Glutamatergic neuron (in vitro differentiated cells): ENCODE results near the gene NOS1AP. TPM values are rescaled to one million over a fixed set of nuclear protein-coding genes. Genes with fewer than 3 reads are reported as not detected.

Experiments
- DNase-seq: peaks from one replicate; pipeline ENCODE4 v3.0.0; 2022
- H3K27ac Mint-ChIP-seq: one replicate; pipeline ENCODE4 v1.8.0; 2020; ENCODE audit warnings: mild to moderate bottlenecking, mixed read lengths, inconsistent platforms; ENCODE audit not compliant: unreplicated experiment
- H3K27me3 Mint-ChIP-seq: one replicate; pipeline ENCODE4 v1.8.0; 2020; ENCODE audit warnings: mild to moderate bottlenecking, moderate library complexity, mixed read lengths, inconsistent platforms; ENCODE audit not compliant: unreplicated experiment
- H3K36me3 Mint-ChIP-seq: one replicate; pipeline ENCODE4 v1.8.0; 2020; ENCODE audit warnings: mild to moderate bottlenecking, mixed read lengths, inconsistent platforms; ENCODE audit not compliant: unreplicated experiment
- H3K4me1 Mint-ChIP-seq: one replicate; pipeline ENCODE4 v1.8.0; 2020; ENCODE audit warnings: mild to moderate bottlenecking, low read depth, mixed read lengths, inconsistent platforms; ENCODE audit not compliant: unreplicated experiment
- H3K4me3 Mint-ChIP-seq: one replicate; pipeline ENCODE4 v1.8.0; 2020; ENCODE audit warnings: mild to moderate bottlenecking, mixed read lengths, inconsistent platforms; ENCODE audit not compliant: unreplicated experiment
- H3K9me3 Mint-ChIP-seq: one replicate; pipeline ENCODE4 v1.8.0; 2020; ENCODE audit warnings: mild to moderate bottlenecking, moderate library complexity, mixed read lengths, inconsistent platforms; ENCODE audit not compliant: unreplicated experiment
- CTCF ChIP-seq: fragments of 200-600 bp; sonication (generic); IDR thresholded peaks from one replicate; pipeline ENCODE4 v1.5.0; 2021; ENCODE audit not compliant: partially characterized antibody, unreplicated experiment
- total RNA-seq: library from RNA; stranded (reverse); fragmentation: NEBNext Ultra II Directional; extraction: Animal tissue kit (Norgen Biotek cat#: 25700); gene quantifications from one replicate; pipeline ENCODE4 v1.2.1, GENCODE V29; 2021; ENCODE audit not compliant: unreplicated experiment

NOS1AP gene
- total RNA-seq, 1 donor from 2014 or later = 12.7 TPM

GRCh38 chr1:162275622-162276175 lies 206.2 kb downstream of the NOS1AP start:
- Mint-ChIP-seq H3K9me3 (no peaks in the 10 kb centered on the region), H3K4me3 (no peak overlapping the region), H3K4me1 (peaks cover 4% of the 10 kb centered on the region), H3K36me3 (no peaks in the 10 kb centered on the region), H3K27me3 (no peaks in the 10 kb centered on the region), H3K27ac (no peak overlapping the region)
- DNase-seq = no peak
- TF ChIP-seq CTCF = no peak

GRCh38 chr1:162276493-162276892 lies 207.0 kb downstream of the NOS1AP start:
- Mint-ChIP-seq H3K36me3 (no peaks in the 10 kb centered on the region), H3K4me3 (no peak overlapping the region), H3K27ac (no peak overlapping the region), H3K4me1 (peaks cover 4% of the 10 kb centered on the region), H3K27me3 (no peaks in the 10 kb centered on the region), H3K9me3 (no peaks in the 10 kb centered on the region)
- peak; percentile 19 for TF ChIP-seq CTCF
- DNase-seq = no peak

GRCh38 chr1:162279136-162279498 lies 209.6 kb downstream of the NOS1AP start:
- H3K27ac Mint-ChIP-seq = peak overlapping the region; percentile 13
- H3K4me1 Mint-ChIP-seq = peaks cover 4% of the 10 kb centered on the region
- H3K27me3 Mint-ChIP-seq = no peaks in the 10 kb centered on the region
- TF ChIP-seq CTCF = no peak
- no peak overlapping the region for H3K4me3 Mint-ChIP-seq
- H3K9me3 Mint-ChIP-seq = no peaks in the 10 kb centered on the region
- no peaks in the 10 kb centered on the region for H3K36me3 Mint-ChIP-seq
- DNase-seq = no peak

GRCh38 chr1:162281426-162281825 lies 211.9 kb downstream of the NOS1AP start:
- Mint-ChIP-seq H3K36me3 (no peaks in the 10 kb centered on the region), H3K27ac (no peak overlapping the region)
- no peak for DNase-seq

More at GRCh38 chr1:162281426-162281825, 211.9 kb downstream of the NOS1AP start:
- Mint-ChIP-seq H3K27me3 (no peaks in the 10 kb centered on the region), H3K4me1 (peaks cover 4% of the 10 kb centered on the region), H3K4me3 (no peak overlapping the region), H3K9me3 (no peaks in the 10 kb centered on the region)
- no peak for TF ChIP-seq CTCF
